OCI-LY3 (cell line): Measurements from ENCODE around the gene KCNIP4.

Experiments used
- H2AFZ ChIP-seq: fragments of 200-600, 300-600 bp; shearing (Covaris generic); 2 replicates; pipeline ENCODE4 v1.6.0; 2014; ENCODE audit warnings: antibody characterized with exemption, low read depth, low read length
- H3K27ac ChIP-seq: fragments of 200-600, 300-600 bp; sonication (generic); 2 replicates; pipeline ENCODE4 v1.5.1; 2014; ENCODE audit warnings: mild to moderate bottlenecking, low read length, moderate library complexity, mixed read lengths
- H3K27me3 ChIP-seq: fragments of 200-600, 300-600 bp; sonication (generic); 2 replicates; pipeline ENCODE4 v1.6.1; 2014; ENCODE audit warnings: low read depth, low read length, mixed read lengths
- H3K36me3 ChIP-seq: fragments of 200-600, 300-600 bp; sonication (generic); replicated peaks from 2 replicates; pipeline ENCODE3; 2014; ENCODE audit warnings: low read depth, low read length, mixed read lengths
- H3K4me1 ChIP-seq: fragments of 300-600, 200-600 bp; sonication (generic); 2 replicates; pipeline ENCODE4 v1.6.1; 2014; ENCODE audit warnings: low read length, mixed read lengths
- H3K4me2 ChIP-seq: fragments of 200-600, 300-600 bp; sonication (generic); 2 replicates; pipeline ENCODE4 v1.6.1; 2014; ENCODE audit warnings: low read length, mixed read lengths
- H3K4me3 ChIP-seq: fragments of 300-600, 200-600 bp; sonication (generic); 2 replicates; pipeline ENCODE4 v1.5.1; 2014; ENCODE audit warnings: antibody characterized with exemption, mild to moderate bottlenecking, low read length, moderate library complexity
- H3K79me2 ChIP-seq: fragments of 300-600, 200-600 bp; shearing (Covaris generic); 2 replicates; pipeline ENCODE4 v1.6.1; 2014; ENCODE audit warnings: mild to moderate bottlenecking, low read length, mixed read lengths
- H3K9ac ChIP-seq: fragments of 300-600, 200-600 bp; shearing (Covaris generic); 2 replicates; pipeline ENCODE4 v1.6.0; 2014; ENCODE audit warnings: mild to moderate bottlenecking, low read length, moderate library complexity
- H3K9me3 ChIP-seq: fragments of 200-600, 300-600 bp; shearing (Covaris generic); 2 replicates; pipeline ENCODE4 v1.6.1; 2014; ENCODE audit warnings: low read length, mixed read lengths; ENCODE audit not compliant: insufficient read depth
- H4K20me1 ChIP-seq: fragments of 200-600, 300-600 bp; sonication (generic); 2 replicates; pipeline ENCODE4 v1.6.1; 2016; ENCODE audit warnings: low read length, mixed read lengths; ENCODE audit not compliant: insufficient read depth
- CTCF ChIP-seq: fragments of 200-600, 300-600 bp; sonication (generic); IDR thresholded peaks from 2 replicates; pipeline ENCODE4 v1.5.1; 2014; ENCODE audit warnings: antibody characterized with exemption, low read length, low read depth
- EZH2phosphoT487 ChIP-seq: fragments of 200-600 bp; shearing (Covaris generic); IDR thresholded peaks from 2 replicates; pipeline ENCODE4 v1.6.1; 2018; ENCODE audit warnings: antibody characterized with exemption, mixed run types, low read depth

Gene KCNIP4

GRCh38 chr4:21900211-21900610, 48.4 kb downstream of the KCNIP4 start:
- H3K79me2 ChIP-seq, result no peaks in the 10 kb centered on the region
- H3K27me3 ChIP-seq, result no peaks in the 10 kb centered on the region
- no peaks in the 10 kb centered on the region for H3K9me3 ChIP-seq
- H2AFZ ChIP-seq, result no peak overlapping the region
- H3K9ac ChIP-seq, result no peak overlapping the region
- no peak overlapping the region for H3K27ac ChIP-seq
- H3K4me1 ChIP-seq, result no peaks in the 10 kb centered on the region
- H3K36me3 ChIP-seq, result no peaks in the 10 kb centered on the region
- TF ChIP-seq CTCF (no peak), EZH2phosphoT487 (no peak)
- H3K4me3 ChIP-seq, result no peak overlapping the region
- no peak overlapping the region for H3K4me2 ChIP-seq
- no peaks in the 10 kb centered on the region for H4K20me1 ChIP-seq

GRCh38 chr4:21898101-21898500, 50.5 kb downstream of the KCNIP4 start:
- Histone ChIP-seq H2AFZ (no peak overlapping the region), H3K79me2 (no peaks in the 10 kb centered on the region), H3K36me3 (no peaks in the 10 kb centered on the region), H3K4me2 (no peak overlapping the region), H3K4me1 (no peaks in the 10 kb centered on the region), H3K9ac (no peak overlapping the region), H3K27me3 (no peaks in the 10 kb centered on the region), H4K20me1 (no peaks in the 10 kb centered on the region), H3K4me3 (no peak overlapping the region), H3K27ac (no peak overlapping the region), H3K9me3 (no peaks in the 10 kb centered on the region)
- TF ChIP-seq EZH2phosphoT487 (no peak), CTCF (no peak)

- Histone ChIP-seq H3K4me2 (no peak overlapping the region), H3K4me1 (no peaks in the 10 kb centered on the region), H3K4me3 (no peak overlapping the region), H3K9me3 (no peaks in the 10 kb centered on the region), H3K27me3 (no peaks in the 10 kb centered on the region), H3K9ac (no peak overlapping the region), H3K27ac (no peak overlapping the region), H3K36me3 (no peaks in the 10 kb centered on the region), H4K20me1 (no peaks in the 10 kb centered on the region), H2AFZ (no peak overlapping the region), H3K79me2 (no peaks in the 10 kb centered on the region)
- TF ChIP-seq EZH2phosphoT487, result no peak
- no peak for TF ChIP-seq CTCF
Observed at GRCh38 chr4:21896767-21897166, 51.8 kb downstream of the KCNIP4 start.

DNA sequence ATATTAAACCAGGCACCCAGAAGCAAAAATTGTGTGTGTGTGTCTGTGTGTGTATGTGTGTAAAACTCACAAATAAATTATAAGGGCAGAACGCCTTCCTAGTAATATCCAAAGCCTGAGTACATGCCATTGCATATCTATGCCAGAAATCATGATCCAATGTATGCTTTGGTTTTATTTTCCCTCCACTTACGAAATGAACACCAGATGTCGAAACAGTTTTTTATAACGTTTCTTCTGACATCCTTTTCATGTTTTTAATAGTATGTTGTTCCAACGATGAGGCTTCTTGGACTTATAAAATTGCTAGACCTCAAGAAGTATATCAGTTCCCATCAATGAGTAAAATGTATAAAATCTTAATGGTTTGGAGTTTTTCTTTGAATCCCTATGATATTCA, 55.4 kb downstream of the KCNIP4 start:
- peaks cover 13% of the 10 kb centered on the region for H3K4me1 ChIP-seq
- no peak overlapping the region for H3K4me2 ChIP-seq
- TF ChIP-seq EZH2phosphoT487 (no peak), CTCF (no peak)
- no peaks in the 10 kb centered on the region for H3K9me3 ChIP-seq
- no peaks in the 10 kb centered on the region for H3K36me3 ChIP-seq
- H3K4me3 ChIP-seq, result no peak overlapping the region
- no peaks in the 10 kb centered on the region for H3K79me2 ChIP-seq
- H3K9ac ChIP-seq, result no peak overlapping the region
- no peak overlapping the region for H2AFZ ChIP-seq
- H3K27me3 ChIP-seq, result no peaks in the 10 kb centered on the region
- no peak overlapping the region for H3K27ac ChIP-seq
- H4K20me1 ChIP-seq, result no peaks in the 10 kb centered on the region
